Lung (tissue), 12 donors: ENCODE data around the gene PNKD. TPM values are rescaled to one million over a fixed set of nuclear protein-coding genes. Genes with fewer than 3 reads are reported as not detected.
"Not testable (repeated sequence)": the region's sequence is repeated elsewhere in the genome, so short reads cannot be mapped to it uniquely, and the experiment has no call there.

ENCODE experiments used
- ATAC-seq: fragments of 200-7000 bp; cut with Tn5 transposase; one replicate; pipeline ENCODE4 v1.9.1; 2020; ENCODE audit warnings: moderate number of reproducible peaks; ENCODE audit not compliant: insufficient read depth, low FRiP score
- DNase-seq, 3 donors: peaks; one replicate each; pipeline ENCODE4 v3.0.0-alpha.2; 2013 to 2017
- H3K27ac ChIP-seq, 2 donors: one replicate each; pipeline ENCODE4 v1.5.1; 2013; ENCODE audit warnings: mild to moderate bottlenecking in 2 of 2, moderate library complexity in 2 of 2, control low read depth in 1 of 2, inconsistent platforms in 1 of 2, low read depth in 1 of 2, low read length in 1 of 2
- H3K27me3 ChIP-seq, 3 donors: one replicate each; pipeline ENCODE4 v1.5.1; 2013; ENCODE audit warnings: low read length in 2 of 3; ENCODE audit not compliant: control insufficient read depth in 3 of 3, insufficient read depth in 3 of 3
- H3K36me3 ChIP-seq, 4 donors: one replicate each; pipeline ENCODE4 v1.5.1; 2013; ENCODE audit warnings: low read length in 4 of 4, mild to moderate bottlenecking in 1 of 4, moderate library complexity in 1 of 4; ENCODE audit not compliant: control insufficient read depth in 4 of 4, insufficient read depth in 4 of 4
- H3K4me1 ChIP-seq, 5 donors: one replicate each; pipeline ENCODE4 v1.5.1; 2013; ENCODE audit warnings: low read length in 5 of 5, mild to moderate bottlenecking in 2 of 5, moderate library complexity in 1 of 5; ENCODE audit not compliant: control insufficient read depth in 5 of 5, insufficient read depth in 5 of 5
- H3K4me3 ChIP-seq: one replicate; pipeline ENCODE4 v1.5.1; 2013; ENCODE audit warnings: mild to moderate bottlenecking, control low read depth, moderate library complexity
- H3K9ac ChIP-seq, 2 donors: one replicate each; pipeline ENCODE4 v1.5.1; 2013; ENCODE audit warnings: low read length in 2 of 2, control low read depth in 1 of 2; ENCODE audit not compliant: insufficient read depth in 1 of 2
- H3K9me3 ChIP-seq, 4 donors: one replicate each; pipeline ENCODE4 v1.5.1; 2013; ENCODE audit warnings: low read length in 3 of 4, mild to moderate bottlenecking in 1 of 4, moderate library complexity in 1 of 4; ENCODE audit not compliant: control insufficient read depth in 4 of 4, insufficient read depth in 3 of 4
- WGBS, 2 donors: extraction: QIAGEN DNeasy Blood & Tissue Kit; methylation state at CpG; one replicate each; pipeline ENCODE4 v1.1.7; 2013; 5-methylcytosine and 5-hydroxymethylcytosine counted together
- polyA plus RNA-seq, 2 donors: library from polyadenylated mRNA; stranded (reverse); fragments of 200-250 nt; gene quantifications; one replicate each; pipeline ENCODE4 v1.2.1, GENCODE V29; 2013
- total RNA-seq, 2 donors: library from RNA; depleted of rRNA in 1 of 2; stranded (reverse); fragments of >200 nt in 1 of 2; gene quantifications; one replicate each; pipeline ENCODE4 v1.2.1, GENCODE V29; 2014 to 2021
- TF ChIP-seq, protein P1 (sequence below): IDR thresholded peaks from 2 replicates; pipeline ENCODE4 v1.5.1; 2012; ENCODE audit warnings: mild to moderate bottlenecking; ENCODE audit errors: control extremely low read depth, extremely low read depth
- donor health status: control.
- donor health status: control.
- donor health status: Bipolar disorder and iron deficiency.
- donor health status: healthy.
- donor health status: DM: yes; HTN: yes; CAD: no.

The PNKD gene
- total and polyA plus RNA-seq, 4 donors: 83.8 to 137 (median 114) TPM

DNA sequence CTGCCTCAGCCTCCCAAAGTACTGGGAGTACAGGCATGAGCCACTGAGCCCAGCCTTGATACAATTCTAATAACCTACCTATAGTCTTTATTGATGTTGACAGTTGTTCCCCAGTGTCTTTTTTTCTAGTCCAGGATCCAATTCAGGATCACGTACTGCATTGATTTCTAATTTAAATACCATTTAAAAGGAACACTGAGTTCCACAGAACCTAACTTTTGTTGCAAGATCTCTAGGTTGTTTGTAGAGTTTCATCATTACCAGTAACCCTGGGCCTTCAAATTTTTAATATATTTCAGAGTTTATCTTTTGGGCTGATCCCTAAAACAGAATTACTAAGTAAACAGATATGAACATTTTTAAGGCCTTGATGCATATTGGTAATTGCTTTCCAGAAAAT is 43.0 kb downstream of the PNKD start:
- Histone ChIP-seq H3K4me1 (peaks cover 0 to 13% (median 6%) of the 10 kb centered on the region in 5 donors), H3K4me3 (no peak overlapping the region), H3K27ac (peak overlapping the region in 1 of 2 donors; percentile 67), H3K9me3 (no peaks in the 10 kb centered on the region), H3K9ac (no peak overlapping the region), H3K36me3 (no peaks in the 10 kb centered on the region), H3K27me3 (no peaks in the 10 kb centered on the region)
- ATAC-seq (no peak), DNase-seq (no peak)
- TF ChIP-seq, protein P1, sequence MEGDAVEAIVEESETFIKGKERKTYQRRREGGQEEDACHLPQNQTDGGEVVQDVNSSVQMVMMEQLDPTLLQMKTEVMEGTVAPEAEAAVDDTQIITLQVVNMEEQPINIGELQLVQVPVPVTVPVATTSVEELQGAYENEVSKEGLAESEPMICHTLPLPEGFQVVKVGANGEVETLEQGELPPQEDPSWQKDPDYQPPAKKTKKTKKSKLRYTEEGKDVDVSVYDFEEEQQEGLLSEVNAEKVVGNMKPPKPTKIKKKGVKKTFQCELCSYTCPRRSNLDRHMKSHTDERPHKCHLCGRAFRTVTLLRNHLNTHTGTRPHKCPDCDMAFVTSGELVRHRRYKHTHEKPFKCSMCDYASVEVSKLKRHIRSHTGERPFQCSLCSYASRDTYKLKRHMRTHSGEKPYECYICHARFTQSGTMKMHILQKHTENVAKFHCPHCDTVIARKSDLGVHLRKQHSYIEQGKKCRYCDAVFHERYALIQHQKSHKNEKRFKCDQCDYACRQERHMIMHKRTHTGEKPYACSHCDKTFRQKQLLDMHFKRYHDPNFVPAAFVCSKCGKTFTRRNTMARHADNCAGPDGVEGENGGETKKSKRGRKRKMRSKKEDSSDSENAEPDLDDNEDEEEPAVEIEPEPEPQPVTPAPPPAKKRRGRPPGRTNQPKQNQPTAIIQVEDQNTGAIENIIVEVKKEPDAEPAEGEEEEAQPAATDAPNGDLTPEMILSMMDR: no peak
- WGBS, 2 donors: 65 to 74% methylated on average over 1 of the region's 1 CpG

DNA sequence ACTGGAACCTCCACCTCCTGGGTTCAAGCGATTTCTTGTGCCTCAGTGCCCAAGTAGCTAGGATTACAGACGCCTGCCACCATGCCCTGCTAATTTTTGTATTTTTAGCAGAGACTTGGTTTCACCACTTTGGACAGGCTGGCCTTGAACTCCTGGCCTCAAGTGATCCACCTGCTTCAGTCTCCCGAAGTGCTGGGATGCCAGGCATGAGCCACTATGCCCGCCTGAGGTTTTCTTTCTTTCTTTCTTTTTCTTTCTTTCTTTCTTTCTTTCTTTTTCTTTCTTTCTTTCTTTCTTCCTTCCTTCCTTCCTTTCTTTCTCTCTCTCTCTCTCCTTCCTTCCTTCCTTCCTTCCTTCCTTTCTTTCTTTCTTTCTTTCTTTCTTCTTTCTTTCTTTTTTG is 44.4 kb downstream of the PNKD start:
- not testable (repeated sequence) for H3K27me3 ChIP-seq

DNA sequence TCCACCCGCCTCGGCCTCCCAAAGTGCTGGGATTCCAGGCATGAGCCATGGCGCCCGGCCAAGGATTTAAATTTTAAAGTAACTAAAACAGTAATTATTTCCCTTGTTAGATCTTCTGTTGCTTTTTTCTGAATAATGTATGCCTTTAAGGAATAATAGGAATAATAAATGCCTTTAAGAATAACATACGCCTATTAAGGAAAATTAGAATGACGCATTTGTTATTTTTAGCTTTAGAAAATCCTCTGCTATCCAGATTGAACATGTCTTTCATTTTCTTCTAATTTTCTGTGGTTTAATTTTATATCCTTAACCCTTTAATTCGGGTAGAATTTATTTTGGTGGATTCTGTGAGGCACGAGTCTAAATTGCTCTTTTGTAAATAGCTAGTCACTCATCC is 45.1 kb downstream of the PNKD start:
- H3K36me3 ChIP-seq: no peaks in the 10 kb centered on the region
- H3K4me3 ChIP-seq: no peak overlapping the region
- no peaks in the 10 kb centered on the region for H3K27me3 ChIP-seq
- ATAC-seq: no peak
- no peaks in the 10 kb centered on the region for H3K9me3 ChIP-seq
- peaks cover 0 to 13% (median 6%) of the 10 kb centered on the region in 5 donors for H3K4me1 ChIP-seq
- no peak overlapping the region for H3K27ac ChIP-seq
- WGBS, 2 donors: 86 to 93% methylated on average over 8 of the region's 8 CpGs
- no peak overlapping the region for H3K9ac ChIP-seq
- TF ChIP-seq, protein P1: no peak
- no peak for DNase-seq

More for the DNA sequence above, 44.4 kb downstream of the PNKD start:
- not testable (repeated sequence) for H3K4me3 ChIP-seq, H3K9me3 ChIP-seq, H3K36me3 ChIP-seq, H3K9ac ChIP-seq, DNase-seq, ATAC-seq
- H3K27ac ChIP-seq: peak overlapping the region in 1 of 2 donors; percentile 59
- peaks cover 0 to 13% (median 6%) of the 10 kb centered on the region in 5 donors for H3K4me1 ChIP-seq
- WGBS, 2 donors: 94 to 96% methylated on average over 4 of the region's 4 CpGs

DNA sequence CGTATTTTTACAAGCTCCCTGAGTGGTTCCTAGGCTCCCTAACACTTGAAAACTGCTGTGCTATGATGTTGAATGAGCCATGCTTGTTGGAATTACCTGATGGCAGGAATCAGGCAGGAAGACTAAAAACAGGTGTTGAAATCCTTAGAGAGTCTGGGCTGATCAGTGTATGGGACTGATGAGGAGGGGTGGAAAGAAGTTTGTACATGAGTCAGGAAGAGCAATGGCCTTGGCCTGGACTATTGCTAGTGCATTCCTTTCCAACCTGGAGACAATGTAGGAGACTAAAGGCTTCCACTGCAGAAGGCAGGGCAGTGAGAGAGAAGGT is 46.9 kb downstream of the PNKD start:
- no peak overlapping the region for H3K4me3 ChIP-seq
- 75 to 100% methylated on average over 1 of the region's 1 CpG for WGBS, 2 donors
- ATAC-seq: no peak
- H3K9ac ChIP-seq: no peak overlapping the region
- no peaks in the 10 kb centered on the region for H3K36me3 ChIP-seq
- H3K27ac ChIP-seq: peak overlapping the region in 1 of 2 donors; percentile 83
- H3K4me1 ChIP-seq: peaks cover 0 to 11% (median 4%) of the 10 kb centered on the region in 5 donors
- no peaks in the 10 kb centered on the region for H3K9me3 ChIP-seq
- H3K27me3 ChIP-seq: no peaks in the 10 kb centered on the region
- no peak for DNase-seq
- TF ChIP-seq, protein P1: no peak
